MM.1S (cell line): ENCODE data around the gene CDX1.
A peak's percentile ranks its signal among the peaks of the same experiment; 100 is the strongest.

Experiments
- CTCF ChIP-seq: fragments of 300-600 bp; sonication (generic); IDR thresholded peaks from 2 replicates; pipeline ENCODE4 v1.5.1; 2016; ENCODE audit warnings: antibody characterized with exemption, low read length, mixed read lengths
- EZH2 ChIP-seq: fragments of 300-600 bp; sonication (generic); optimal IDR thresholded peaks from 2 replicates; pipeline ENCODE3; 2017; ENCODE audit warnings: low read depth, mild to moderate bottlenecking, antibody characterized with exemption, low read length, mixed read lengths

GRCh38 chr5:150175536-150175935, 9.0 kb downstream of the CDX1 start:
- TF ChIP-seq CTCF, result peak; percentile 42
- no peak for TF ChIP-seq EZH2
